Epithelial cell of proximal tubule (primary cell): ENCODE data around the gene TTL. TPM values are rescaled to one million over a fixed set of nuclear protein-coding genes. Genes with fewer than 3 reads are reported as not detected.
"Not testable (repeated sequence)": the region's sequence is repeated elsewhere in the genome, so short reads cannot be mapped to it uniquely, and the experiment has no call there.

Experiments used
- DNase-seq: peaks from one replicate; pipeline ENCODE4 v3.0.0-alpha.2; 2011; ENCODE audit warnings: low read depth
- H3K4me3 ChIP-seq: 2 replicates; pipeline ENCODE4 v1.5.1; 2011; ENCODE audit warnings: low read depth, mild to moderate bottlenecking, low read length
- total RNA-seq: library from RNA; depleted of rRNA; stranded (reverse); fragments of >200 nt; gene quantifications from 2 replicates; pipeline ENCODE4 v1.2.3, GENCODE V29; 2015
- TF ChIP-seq, protein P1 (sequence below): conservative IDR thresholded peaks from 2 replicates; pipeline ENCODE4 v1.5.1; 2012; ENCODE audit warnings: low read depth, mild to moderate bottlenecking, low read length

TTL gene
- 42.3 and 60.9 TPM in 2 replicates for total RNA-seq

DNA sequence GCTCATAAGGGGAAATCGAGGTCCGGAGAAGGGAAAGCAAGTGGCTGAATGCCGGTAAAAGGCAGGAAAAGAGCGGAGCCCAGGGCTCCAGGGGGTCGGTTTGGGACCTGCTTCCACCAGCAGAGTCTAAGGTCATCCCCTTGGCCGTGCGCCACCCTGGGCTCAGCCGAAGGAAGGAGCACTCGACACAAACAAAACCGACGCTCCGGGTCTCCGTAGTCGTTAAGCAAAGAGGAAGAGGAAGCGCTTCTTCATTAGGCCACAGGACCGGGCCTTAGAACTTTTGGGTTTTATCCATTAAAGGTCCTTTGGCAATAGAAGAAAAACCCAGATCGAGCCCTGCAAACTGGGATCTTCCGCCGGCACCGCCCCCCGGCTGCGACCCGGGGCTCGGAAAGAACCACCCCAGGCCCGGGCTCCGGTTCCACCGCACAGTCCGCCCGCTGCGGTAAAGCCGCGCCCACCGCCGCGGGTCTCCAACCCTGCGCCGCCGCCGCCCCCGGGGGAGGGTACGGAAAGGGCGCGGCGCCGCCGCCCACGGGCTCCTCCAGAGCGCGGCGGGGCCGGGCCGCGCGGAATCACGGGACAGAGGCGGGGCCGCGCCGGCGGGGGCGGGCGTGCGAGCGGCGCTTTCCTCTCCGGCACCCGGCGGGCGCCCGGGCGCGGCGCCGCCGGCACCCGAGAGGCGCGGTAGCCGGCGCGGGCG, at the start of gene TTL:
TTL (plus strand) TSS at position 629 of the 706 bp plus-strand sequence. CDS start 189 bp downstream, outside the sequence.
- TF ChIP-seq, protein P1, sequence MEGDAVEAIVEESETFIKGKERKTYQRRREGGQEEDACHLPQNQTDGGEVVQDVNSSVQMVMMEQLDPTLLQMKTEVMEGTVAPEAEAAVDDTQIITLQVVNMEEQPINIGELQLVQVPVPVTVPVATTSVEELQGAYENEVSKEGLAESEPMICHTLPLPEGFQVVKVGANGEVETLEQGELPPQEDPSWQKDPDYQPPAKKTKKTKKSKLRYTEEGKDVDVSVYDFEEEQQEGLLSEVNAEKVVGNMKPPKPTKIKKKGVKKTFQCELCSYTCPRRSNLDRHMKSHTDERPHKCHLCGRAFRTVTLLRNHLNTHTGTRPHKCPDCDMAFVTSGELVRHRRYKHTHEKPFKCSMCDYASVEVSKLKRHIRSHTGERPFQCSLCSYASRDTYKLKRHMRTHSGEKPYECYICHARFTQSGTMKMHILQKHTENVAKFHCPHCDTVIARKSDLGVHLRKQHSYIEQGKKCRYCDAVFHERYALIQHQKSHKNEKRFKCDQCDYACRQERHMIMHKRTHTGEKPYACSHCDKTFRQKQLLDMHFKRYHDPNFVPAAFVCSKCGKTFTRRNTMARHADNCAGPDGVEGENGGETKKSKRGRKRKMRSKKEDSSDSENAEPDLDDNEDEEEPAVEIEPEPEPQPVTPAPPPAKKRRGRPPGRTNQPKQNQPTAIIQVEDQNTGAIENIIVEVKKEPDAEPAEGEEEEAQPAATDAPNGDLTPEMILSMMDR = no peak
- no peak for DNase-seq
- H3K4me3 ChIP-seq = peak within 1 kb of the TSS; percentile 90

DNA sequence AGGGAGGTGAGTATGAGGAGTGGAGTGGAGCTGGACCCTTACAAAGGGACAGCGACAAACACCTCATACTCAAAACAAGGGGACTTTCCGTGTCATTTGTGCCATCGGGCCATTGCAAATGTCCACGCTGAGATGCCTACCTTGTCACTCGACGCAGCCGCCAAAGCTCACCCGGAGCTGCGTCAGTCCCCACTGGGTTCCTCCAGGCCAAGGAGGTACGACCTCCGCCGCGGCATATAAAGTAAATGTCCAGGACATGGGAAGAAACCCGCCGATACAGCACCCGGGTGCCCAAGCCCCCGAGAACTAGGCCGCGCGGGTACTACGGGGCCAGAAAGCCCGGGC, 49.6 kb upstream of the TTL start:
- H3K4me3 ChIP-seq = peak overlapping the region; percentile 38
- DNase-seq = not testable (repeated sequence)

DNA sequence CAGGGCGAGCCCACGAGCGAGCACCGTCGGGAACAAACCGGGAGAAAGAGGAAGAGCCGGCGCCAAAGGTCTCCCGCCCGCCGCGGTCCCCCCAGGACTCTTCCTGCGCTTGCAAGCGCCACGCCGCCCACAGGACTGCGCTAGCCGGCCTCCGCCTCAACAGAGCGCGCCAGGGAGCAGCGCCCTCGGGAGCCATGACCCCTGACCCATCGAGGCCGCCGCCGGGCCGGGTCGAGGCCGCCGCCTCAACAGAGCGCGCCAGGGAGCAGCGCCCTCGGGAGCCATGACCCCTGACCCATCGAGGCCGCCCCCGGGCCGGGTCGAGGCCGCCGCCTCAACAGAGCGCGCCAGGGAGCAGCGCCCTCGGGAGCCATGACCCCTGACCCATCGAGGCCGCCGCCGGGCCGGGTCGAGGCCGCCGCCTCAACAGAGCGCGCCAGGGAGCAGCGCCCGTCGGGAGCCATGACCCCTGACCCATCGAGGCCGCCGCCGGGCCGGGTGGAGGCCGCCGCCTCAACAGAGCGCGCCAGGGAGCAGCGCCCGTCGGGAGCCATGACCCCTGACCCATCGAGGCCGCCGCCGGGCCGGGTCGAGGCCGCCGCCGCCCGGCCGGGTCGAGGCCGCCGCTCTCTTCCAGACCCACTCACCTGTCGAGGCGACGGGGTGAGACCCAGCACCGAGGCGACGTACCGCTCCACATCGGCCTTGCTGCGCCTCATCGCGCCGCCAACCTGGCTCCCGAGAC, 49.0 kb upstream of the TTL start:
- H3K4me3 ChIP-seq = peak overlapping the region; percentile 45
- DNase-seq = not testable (repeated sequence)

GRCh38 chr2:112433480-112433879, 48.5 kb upstream of the TTL start, which contains the start of gene RGPD8:
RGPD8 (minus strand) TSS chr2:112433645; CDS start chr2:112433453, 192 bp downstream.
- TF ChIP-seq, protein P1 = peak; percentile 60
- peak; percentile 10 for DNase-seq
- peak within 1 kb of the TSS; percentile 45 for H3K4me3 ChIP-seq

DNA sequence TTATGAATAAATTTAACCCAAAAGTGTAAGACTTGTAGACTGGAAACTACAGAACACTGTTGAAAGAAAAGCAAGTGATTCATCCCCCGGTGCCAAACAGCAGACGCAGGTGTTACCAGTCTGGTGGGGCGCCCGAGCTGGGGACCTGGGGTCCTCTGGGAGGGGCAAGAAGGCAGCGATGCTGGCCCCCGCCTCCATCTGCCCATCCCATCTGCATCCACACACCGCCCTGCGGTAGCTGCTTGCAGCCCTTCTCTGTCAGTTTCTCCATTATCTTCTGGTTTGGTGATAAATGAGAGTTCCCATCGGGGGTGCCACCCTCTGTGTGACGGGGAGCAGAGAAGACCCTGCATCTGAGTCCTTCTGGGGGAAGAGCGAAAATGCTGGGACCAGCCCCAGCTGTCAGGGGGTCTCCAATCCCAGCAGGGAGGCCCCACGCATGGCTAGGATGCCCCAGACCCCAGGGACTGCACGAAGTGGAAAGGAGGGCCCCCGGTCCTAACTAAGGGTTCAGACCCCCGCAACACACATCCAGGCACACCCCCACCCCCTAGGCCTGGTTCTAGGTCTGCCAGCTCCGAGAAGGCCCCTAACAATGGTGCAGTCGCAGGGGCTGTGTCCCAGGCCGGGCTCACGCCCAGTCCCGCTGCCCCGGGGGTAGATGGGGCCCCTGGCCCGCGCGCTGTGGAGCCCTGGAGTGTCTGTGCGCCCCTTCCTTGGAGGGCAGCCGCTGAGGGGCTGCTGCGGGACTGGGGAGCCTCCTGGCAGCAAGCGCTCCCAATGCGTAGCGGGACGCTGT, 47.8 kb upstream of the TTL start:
- TF ChIP-seq, protein P1 = no peak
- H3K4me3 ChIP-seq = no peak overlapping the region
- DNase-seq = no peak

GRCh38 chr2:112434890-112435715, 46.9 kb upstream of the TTL start:
- not testable (repeated sequence) for H3K4me3 ChIP-seq, DNase-seq

GRCh38 chr2:112435716-112436431, 46.1 kb upstream of the TTL start:
- DNase-seq, H3K4me3 ChIP-seq: not testable (repeated sequence)

DNA sequence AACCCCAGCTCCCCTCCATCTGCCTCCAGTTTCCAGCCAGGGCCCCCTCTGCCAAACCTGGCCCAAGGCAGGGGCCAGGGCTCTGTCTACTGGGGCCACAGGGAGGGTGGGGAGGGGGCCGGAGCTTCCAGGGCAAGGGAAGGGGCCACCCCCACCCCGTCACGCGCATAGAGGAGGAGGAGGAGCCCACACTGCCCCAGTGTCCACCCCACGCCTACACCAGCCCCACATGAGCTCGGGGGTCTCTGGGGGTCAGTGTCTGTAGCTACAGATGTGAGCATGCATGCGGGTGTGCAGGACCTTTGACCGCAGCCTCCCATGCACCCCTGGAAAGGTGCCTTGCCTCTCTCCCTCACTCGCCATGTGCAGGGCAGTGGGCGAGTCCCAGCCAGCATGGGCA, 45.0 kb upstream of the TTL start:
- H3K4me3 ChIP-seq, DNase-seq: not testable (repeated sequence)

- not testable (repeated sequence) for H3K4me3 ChIP-seq, DNase-seq
These were observed 44.5 kb upstream of the TTL start for GRCh38 chr2:112437405-112437831.

- H3K4me3 ChIP-seq, DNase-seq: not testable (repeated sequence)
These were observed 43.2 kb upstream of the TTL start for GRCh38 chr2:112438603-112439261.

- not testable (repeated sequence) for DNase-seq, H3K4me3 ChIP-seq
These were observed 37.7 kb upstream of the TTL start for GRCh38 chr2:112444256-112444655.
